ENCODE data around the gene NEK11.

Gene NEK11, protein sequence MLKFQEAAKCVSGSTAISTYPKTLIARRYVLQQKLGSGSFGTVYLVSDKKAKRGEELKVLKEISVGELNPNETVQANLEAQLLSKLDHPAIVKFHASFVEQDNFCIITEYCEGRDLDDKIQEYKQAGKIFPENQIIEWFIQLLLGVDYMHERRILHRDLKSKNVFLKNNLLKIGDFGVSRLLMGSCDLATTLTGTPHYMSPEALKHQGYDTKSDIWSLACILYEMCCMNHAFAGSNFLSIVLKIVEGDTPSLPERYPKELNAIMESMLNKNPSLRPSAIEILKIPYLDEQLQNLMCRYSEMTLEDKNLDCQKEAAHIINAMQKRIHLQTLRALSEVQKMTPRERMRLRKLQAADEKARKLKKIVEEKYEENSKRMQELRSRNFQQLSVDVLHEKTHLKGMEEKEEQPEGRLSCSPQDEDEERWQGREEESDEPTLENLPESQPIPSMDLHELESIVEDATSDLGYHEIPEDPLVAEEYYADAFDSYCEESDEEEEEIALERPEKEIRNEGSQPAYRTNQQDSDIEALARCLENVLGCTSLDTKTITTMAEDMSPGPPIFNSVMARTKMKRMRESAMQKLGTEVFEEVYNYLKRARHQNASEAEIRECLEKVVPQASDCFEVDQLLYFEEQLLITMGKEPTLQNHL

DNA sequence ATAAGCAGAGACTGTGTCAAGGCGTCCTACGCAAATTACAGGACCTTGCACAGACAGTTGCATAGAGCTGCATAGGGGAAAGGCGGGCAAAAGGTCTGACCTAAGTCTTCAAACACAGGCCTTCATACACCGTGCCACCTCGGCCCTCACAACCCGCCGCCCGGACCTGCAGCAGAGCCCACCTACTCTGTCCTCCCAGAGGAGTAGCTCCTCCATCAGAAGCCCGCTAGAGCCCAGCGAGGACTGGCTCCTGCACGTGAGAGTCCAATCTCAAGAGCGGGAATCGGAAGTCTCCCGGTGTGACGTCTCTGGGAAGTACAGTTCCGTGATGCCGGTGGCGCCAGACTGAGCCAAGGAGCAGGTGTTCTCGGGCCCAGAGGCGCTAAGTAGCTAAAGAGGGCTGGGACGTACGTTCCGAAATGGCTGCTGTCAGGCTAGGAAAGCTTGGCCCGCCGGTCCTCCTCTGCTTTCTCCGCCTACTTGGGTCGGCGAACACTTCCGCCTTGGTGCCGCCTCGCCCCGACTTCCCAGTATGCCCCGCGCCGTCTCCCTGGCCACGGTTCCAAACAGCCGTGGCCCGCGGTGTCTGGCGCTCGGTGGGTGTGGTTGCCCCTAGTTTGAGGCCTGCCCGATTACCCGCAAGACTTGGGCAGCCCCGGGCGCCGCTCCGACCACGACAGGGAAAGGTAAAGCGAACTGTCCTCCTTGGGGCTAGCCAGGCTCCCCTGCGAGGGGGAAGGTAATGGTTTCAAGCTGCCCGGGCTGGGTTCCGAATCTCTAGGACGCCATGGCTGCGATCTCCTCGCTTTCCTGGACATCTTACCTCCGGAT is at the start of gene NEK11, which contains the start of gene ASTE1:
TSS of gene NEK11 (plus strand) at position 557 of the 831 bp plus-strand sequence. CDS start 2,832 bp downstream, outside the sequence.
TSS of gene ASTE1 (minus strand) at position 505 of the 831 bp plus-strand sequence. CDS start 1,519 bp downstream, outside the sequence.
- H3K36me3 ChIP-seq (ENCODE audit: insufficient read depth, low read depth, low read length) = peaks cover 18% of the 10 kb centered on the region; the same call in 1 of the 2 replicates
- peak within 1 kb of the TSS; percentile 84; the same call in 1 of the 2 replicates for H3K9ac ChIP-seq (ENCODE audit: low read depth, low read length)
- peak within 1 kb of the TSS; percentile 87 for H3K4me3 ChIP-seq (ENCODE audit: low read length)
- no peaks in the 10 kb centered on the region for H3K4me1 ChIP-seq (ENCODE audit: insufficient read depth, low read length)
- peak within 1 kb of the TSS; percentile 48 for H3K27ac ChIP-seq (ENCODE audit: low read length)
- no peaks in the 10 kb centered on the region for H3K27me3 ChIP-seq (ENCODE audit: insufficient read depth, low read length)
- no peaks in the 10 kb centered on the region for H3K9me3 ChIP-seq (ENCODE audit: insufficient read depth, low read depth, low read length)

DNA sequence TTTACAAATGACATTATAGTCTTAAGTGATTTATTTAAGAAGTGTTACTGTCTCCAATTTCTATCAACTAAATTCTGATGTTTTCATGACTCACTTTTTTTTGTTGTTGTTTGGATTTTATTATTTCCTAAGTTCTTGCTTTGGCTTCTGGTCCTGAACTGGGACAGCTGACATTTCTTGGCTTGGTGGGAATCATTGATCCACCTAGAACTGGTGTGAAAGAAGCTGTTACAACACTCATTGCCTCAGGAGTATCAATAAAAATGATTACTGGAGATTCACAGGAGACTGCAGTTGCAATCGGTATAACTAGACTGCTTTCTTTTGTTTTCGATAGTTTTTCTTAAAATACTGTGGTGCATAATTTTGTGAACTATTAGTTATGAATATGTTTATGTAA is 47.6 kb upstream of the NEK11 start:
- Histone ChIP-seq H3K4me1 (ENCODE audit: insufficient read depth, low read length) (peaks cover 7% of the 10 kb centered on the region), H3K36me3 (ENCODE audit: insufficient read depth, low read depth, low read length) (peaks cover 46% of the 10 kb centered on the region), H3K9ac (ENCODE audit: low read depth, low read length) (no peak overlapping the region), H3K27ac (ENCODE audit: low read length) (no peak overlapping the region), H3K9me3 (ENCODE audit: insufficient read depth, low read depth, low read length) (no peaks in the 10 kb centered on the region), H3K27me3 (ENCODE audit: insufficient read depth, low read length) (no peaks in the 10 kb centered on the region), H3K4me3 (ENCODE audit: low read length) (no peak overlapping the region)

DNA sequence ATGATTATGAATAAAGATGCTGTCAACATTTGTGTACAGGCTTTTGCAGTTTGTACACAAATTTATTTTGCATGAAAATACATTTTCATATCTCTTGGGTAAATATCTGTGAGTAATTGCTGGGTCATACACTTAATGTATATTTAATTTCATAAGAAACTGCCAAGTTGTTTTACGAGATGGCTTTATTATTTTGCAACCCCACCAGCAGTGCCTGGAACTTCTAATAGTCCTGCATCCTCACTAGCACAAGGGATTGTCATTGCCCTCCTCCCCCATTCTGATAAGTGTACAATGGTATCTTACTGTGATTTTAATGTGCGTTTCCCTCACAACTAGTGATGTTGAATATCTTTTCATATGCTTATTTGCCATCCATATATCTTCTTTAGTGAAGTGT is 45.2 kb upstream of the NEK11 start:
- Histone ChIP-seq H3K9ac (ENCODE audit: low read depth, low read length) (no peak overlapping the region), H3K27ac (ENCODE audit: low read length) (no peak overlapping the region), H3K4me1 (ENCODE audit: insufficient read depth, low read length) (no peaks in the 10 kb centered on the region), H3K4me3 (ENCODE audit: low read length) (no peak overlapping the region), H3K36me3 (ENCODE audit: insufficient read depth, low read depth, low read length) (peaks cover 38% of the 10 kb centered on the region), H3K27me3 (ENCODE audit: insufficient read depth, low read length) (no peaks in the 10 kb centered on the region), H3K9me3 (ENCODE audit: insufficient read depth, low read depth, low read length) (no peaks in the 10 kb centered on the region)

DNA sequence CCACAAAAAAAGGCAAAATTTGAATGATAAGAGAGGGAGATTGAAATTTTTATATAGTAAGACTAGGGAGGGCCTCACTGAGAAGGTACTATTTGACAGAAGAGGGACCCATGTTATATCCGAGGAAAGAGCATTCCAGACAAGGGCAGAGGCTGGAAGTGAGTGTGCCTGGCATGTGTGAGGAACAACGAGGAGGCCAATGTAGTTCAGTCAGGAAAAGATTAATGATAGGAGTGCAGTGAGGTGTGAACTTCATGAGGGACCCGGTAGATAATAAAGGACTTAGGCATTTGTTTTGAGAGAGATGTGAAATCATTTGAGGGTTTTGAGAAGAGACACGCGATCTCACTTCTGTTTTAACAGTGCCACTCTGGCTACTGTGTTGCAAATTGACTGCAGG is 36.4 kb upstream of the NEK11 start:
- H3K9me3 ChIP-seq (ENCODE audit: insufficient read depth, low read depth, low read length) = no peaks in the 10 kb centered on the region
- no peaks in the 10 kb centered on the region for H3K27me3 ChIP-seq (ENCODE audit: insufficient read depth, low read length)
- peaks cover 29% of the 10 kb centered on the region for H3K36me3 ChIP-seq (ENCODE audit: insufficient read depth, low read depth, low read length)
- H3K27ac ChIP-seq (ENCODE audit: low read length) = no peak overlapping the region
- no peak overlapping the region for H3K4me3 ChIP-seq (ENCODE audit: low read length)
- no peaks in the 10 kb centered on the region for H3K4me1 ChIP-seq (ENCODE audit: insufficient read depth, low read length)
- no peak overlapping the region for H3K9ac ChIP-seq (ENCODE audit: low read depth, low read length)

DNA sequence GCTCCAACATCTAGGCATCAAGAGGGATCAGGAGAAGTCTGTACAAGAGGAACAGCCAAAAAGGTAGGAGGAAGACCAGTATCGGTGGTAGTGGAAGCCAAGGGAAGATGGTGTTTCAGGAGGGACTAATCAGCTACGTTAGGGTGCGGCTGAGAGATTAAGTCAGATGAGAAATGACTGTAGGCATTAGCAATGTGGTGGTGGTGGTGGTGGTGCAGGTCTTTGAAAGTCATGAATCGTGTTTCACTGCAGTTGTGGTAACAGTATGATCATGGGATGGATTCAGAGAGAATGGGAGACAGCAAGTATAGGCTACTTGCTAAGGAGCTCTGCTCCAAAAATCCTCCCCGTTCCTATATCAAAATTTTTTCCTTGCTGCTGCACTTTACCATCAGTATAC is 35.6 kb upstream of the NEK11 start:
- no peak overlapping the region for H3K9ac ChIP-seq (ENCODE audit: low read depth, low read length)
- peaks cover 33% of the 10 kb centered on the region for H3K36me3 ChIP-seq (ENCODE audit: insufficient read depth, low read depth, low read length)

DNA sequence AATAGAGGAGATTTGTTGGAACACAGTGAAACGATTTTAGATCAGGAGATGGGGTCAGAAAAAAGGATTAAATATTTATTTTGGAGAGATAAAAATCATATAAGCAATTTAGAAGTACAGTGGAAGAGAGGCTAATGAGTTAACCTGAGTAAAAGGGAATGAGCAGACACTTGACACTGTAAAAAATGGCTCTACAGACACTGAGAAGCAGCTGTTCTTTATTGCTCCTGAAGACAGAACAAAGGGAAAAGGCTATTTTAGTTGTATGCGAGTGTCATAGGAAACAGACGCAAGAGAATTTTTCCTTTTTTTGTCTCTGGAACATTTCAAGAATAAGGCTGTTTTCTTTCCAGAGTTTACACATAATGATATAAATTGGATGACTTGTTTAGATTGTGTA is 34.3 kb upstream of the NEK11 start:
- H3K9me3 ChIP-seq (ENCODE audit: insufficient read depth, low read depth, low read length) = no peaks in the 10 kb centered on the region
- no peaks in the 10 kb centered on the region for H3K4me1 ChIP-seq (ENCODE audit: insufficient read depth, low read length)
- H3K27ac ChIP-seq (ENCODE audit: low read length) = no peak overlapping the region
- H3K36me3 ChIP-seq (ENCODE audit: insufficient read depth, low read depth, low read length) = peaks cover 45% of the 10 kb centered on the region
- H3K27me3 ChIP-seq (ENCODE audit: insufficient read depth, low read length) = no peaks in the 10 kb centered on the region
- no peak overlapping the region for H3K9ac ChIP-seq (ENCODE audit: low read depth, low read length)
- H3K4me3 ChIP-seq (ENCODE audit: low read length) = no peak overlapping the region

More for the DNA sequence above, 35.6 kb upstream of the NEK11 start:
- H3K4me3 ChIP-seq (ENCODE audit: low read length) = no peak overlapping the region
- no peaks in the 10 kb centered on the region for H3K4me1 ChIP-seq (ENCODE audit: insufficient read depth, low read length)
- H3K27me3 ChIP-seq (ENCODE audit: insufficient read depth, low read length) = no peaks in the 10 kb centered on the region
- no peaks in the 10 kb centered on the region for H3K9me3 ChIP-seq (ENCODE audit: insufficient read depth, low read depth, low read length)
- no peak overlapping the region for H3K27ac ChIP-seq (ENCODE audit: low read length)

DNA sequence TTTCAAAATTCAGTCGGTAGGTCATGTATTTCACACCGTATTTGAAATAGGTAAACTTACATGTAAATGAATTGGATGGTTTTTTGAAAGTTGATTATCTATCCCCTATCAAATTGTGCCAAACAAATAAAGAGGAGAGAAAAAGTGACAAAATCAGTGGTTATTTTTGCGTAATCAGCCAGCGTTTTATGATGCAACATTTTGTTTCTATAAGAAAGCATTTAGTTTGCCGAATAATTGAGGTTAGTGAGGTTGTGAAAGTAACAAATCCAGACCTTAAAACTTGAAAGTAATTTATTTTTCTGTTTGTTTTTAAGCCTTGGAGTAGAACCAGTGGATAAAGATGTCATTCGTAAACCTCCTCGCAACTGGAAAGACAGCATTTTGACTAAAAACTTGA is 29.4 kb upstream of the NEK11 start:
- H3K4me1 ChIP-seq (ENCODE audit: insufficient read depth, low read length) = no peaks in the 10 kb centered on the region
- peaks cover 77% of the 10 kb centered on the region for H3K36me3 ChIP-seq (ENCODE audit: insufficient read depth, low read depth, low read length)
- no peak overlapping the region for H3K4me3 ChIP-seq (ENCODE audit: low read length)
- H3K27me3 ChIP-seq (ENCODE audit: insufficient read depth, low read length) = no peaks in the 10 kb centered on the region
- no peak overlapping the region for H3K9ac ChIP-seq (ENCODE audit: low read depth, low read length)
- H3K9me3 ChIP-seq (ENCODE audit: insufficient read depth, low read depth, low read length) = no peaks in the 10 kb centered on the region
- no peak overlapping the region for H3K27ac ChIP-seq (ENCODE audit: low read length)

DNA sequence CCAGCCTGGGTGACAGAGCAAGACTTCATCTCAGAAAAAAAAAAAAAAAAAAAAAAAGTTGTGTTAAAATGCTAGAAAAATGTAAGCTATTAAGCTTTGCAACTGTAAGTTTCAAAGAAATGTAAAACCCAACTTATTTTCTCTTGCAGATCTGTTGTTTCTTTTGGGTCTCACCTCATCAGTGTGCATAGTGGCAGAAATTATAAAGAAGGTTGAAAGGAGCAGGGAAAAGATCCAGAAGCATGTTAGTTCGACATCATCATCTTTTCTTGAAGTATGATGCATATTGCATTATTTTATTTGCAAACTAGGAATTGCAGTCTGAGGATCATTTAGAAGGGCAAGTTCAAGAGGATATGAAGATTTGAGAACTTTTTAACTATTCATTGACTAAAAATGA is 25.6 kb upstream of the NEK11 start:
- Histone ChIP-seq H3K36me3 (ENCODE audit: insufficient read depth, low read depth, low read length) (peaks cover 79% of the 10 kb centered on the region), H3K9ac (ENCODE audit: low read depth, low read length) (no peak overlapping the region), H3K27ac (ENCODE audit: low read length) (no peak overlapping the region), H3K4me3 (ENCODE audit: low read length) (no peak overlapping the region), H3K27me3 (ENCODE audit: insufficient read depth, low read length) (no peaks in the 10 kb centered on the region), H3K4me1 (ENCODE audit: insufficient read depth, low read length) (no peaks in the 10 kb centered on the region), H3K9me3 (ENCODE audit: insufficient read depth, low read depth, low read length) (no peaks in the 10 kb centered on the region)

DNA sequence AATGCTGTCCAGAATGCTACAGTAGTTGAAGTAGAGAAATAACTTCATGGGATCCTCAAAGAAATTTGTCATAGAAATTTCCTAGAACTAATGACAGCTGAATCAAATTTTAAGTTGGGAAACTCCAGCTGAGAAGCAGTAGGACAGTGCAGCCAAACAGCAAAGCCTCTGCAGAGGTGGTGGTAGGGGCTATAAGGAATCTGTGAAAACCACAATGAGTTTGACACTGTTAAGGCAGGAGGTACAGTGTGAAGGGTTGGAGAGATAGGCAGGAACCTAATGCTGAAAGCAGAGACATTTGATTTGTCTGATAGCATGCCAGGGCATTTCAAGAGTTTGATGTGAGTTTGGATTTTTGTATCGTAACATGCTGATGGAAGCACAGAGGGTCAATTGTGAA is 22.1 kb upstream of the NEK11 start:
- H3K27me3 ChIP-seq (ENCODE audit: insufficient read depth, low read length) = no peaks in the 10 kb centered on the region
- H3K9ac ChIP-seq (ENCODE audit: low read depth, low read length) = no peak overlapping the region
- H3K9me3 ChIP-seq (ENCODE audit: insufficient read depth, low read depth, low read length) = no peaks in the 10 kb centered on the region
- no peak overlapping the region for H3K4me3 ChIP-seq (ENCODE audit: low read length)
- no peak overlapping the region for H3K27ac ChIP-seq (ENCODE audit: low read length)
- no peaks in the 10 kb centered on the region for H3K4me1 ChIP-seq (ENCODE audit: insufficient read depth, low read length)
- peaks cover 67% of the 10 kb centered on the region for H3K36me3 ChIP-seq (ENCODE audit: insufficient read depth, low read depth, low read length)

DNA sequence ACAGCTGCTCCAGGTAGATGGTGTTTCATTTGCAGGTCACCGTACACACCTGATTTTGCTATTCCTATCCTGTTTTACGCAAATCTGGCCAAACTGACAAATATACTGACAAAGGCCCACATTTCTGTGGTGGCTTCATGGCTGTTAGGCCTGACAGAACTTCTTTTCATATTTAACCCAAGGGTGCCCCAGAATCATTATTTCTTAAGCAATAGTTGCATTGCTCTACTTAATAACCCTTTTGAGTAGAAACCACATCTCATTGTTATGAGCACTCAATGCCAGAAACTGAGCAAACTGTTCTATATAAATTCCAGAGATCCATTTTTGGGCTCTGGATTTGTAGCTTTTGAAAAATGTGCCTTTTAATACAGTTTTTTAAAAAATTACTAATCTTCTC is 19.4 kb upstream of the NEK11 start:
- H3K9me3 ChIP-seq (ENCODE audit: insufficient read depth, low read depth, low read length) = no peaks in the 10 kb centered on the region
- no peak overlapping the region for H3K27ac ChIP-seq (ENCODE audit: low read length)
- no peak overlapping the region for H3K9ac ChIP-seq (ENCODE audit: low read depth, low read length)
- H3K36me3 ChIP-seq (ENCODE audit: insufficient read depth, low read depth, low read length) = peaks cover 58% of the 10 kb centered on the region
- H3K4me3 ChIP-seq (ENCODE audit: low read length) = no peak overlapping the region
- H3K27me3 ChIP-seq (ENCODE audit: insufficient read depth, low read length) = no peaks in the 10 kb centered on the region
- H3K4me1 ChIP-seq (ENCODE audit: insufficient read depth, low read length) = no peaks in the 10 kb centered on the region

DNA sequence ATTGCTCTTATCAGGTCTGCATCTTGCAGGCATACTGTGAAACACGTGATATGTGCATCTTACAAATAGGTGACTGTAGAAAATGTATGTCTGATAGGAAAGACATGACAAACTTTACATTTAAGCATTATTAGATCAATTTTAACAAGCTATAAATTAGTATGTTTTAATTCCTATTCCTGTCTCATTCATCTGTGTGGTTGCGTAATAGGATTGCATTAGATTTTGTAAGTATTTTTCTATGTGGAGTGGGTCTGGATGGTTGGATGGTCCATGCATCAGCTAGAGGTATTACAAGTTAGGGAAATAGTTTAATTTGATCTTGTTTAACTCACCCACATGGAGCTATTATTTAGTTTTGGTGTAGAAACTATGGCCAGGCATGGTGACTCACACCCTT is 18.9 kb upstream of the NEK11 start:
- Histone ChIP-seq H3K27me3 (ENCODE audit: insufficient read depth, low read length) (no peaks in the 10 kb centered on the region), H3K9ac (ENCODE audit: low read depth, low read length) (no peak overlapping the region), H3K36me3 (ENCODE audit: insufficient read depth, low read depth, low read length) (peaks cover 58% of the 10 kb centered on the region), H3K4me3 (ENCODE audit: low read length) (no peak overlapping the region), H3K4me1 (ENCODE audit: insufficient read depth, low read length) (no peaks in the 10 kb centered on the region), H3K27ac (ENCODE audit: low read length) (no peak overlapping the region), H3K9me3 (ENCODE audit: insufficient read depth, low read depth, low read length) (no peaks in the 10 kb centered on the region)

Measured in iPS-20b (cell line).